GM19351 (cell line): ENCODE data around the gene KIAA0319L.
"Not testable (repeated sequence)": the region's sequence is repeated elsewhere in the genome, so short reads cannot be mapped to it uniquely, and the experiment has no call there.

Experiments used
- ATAC-seq: cut with Tn5 transposase; IDR thresholded peaks from one replicate; pipeline ENCODE4 v1.9.1; 2021; ENCODE audit warnings: mild to moderate bottlenecking, moderate library complexity; ENCODE audit not compliant: unreplicated experiment

Gene KIAA0319L

GRCh38 chr1:35557118-35557610 lies at the start of gene KIAA0319L:
TSS of gene KIAA0319L (minus strand) at chr1:35557403. CDS start at chr1:35554491, 2,912 bp downstream.
- peak; percentile 73 for ATAC-seq

- no peak for ATAC-seq
These were observed 48.6 kb upstream of the KIAA0319L start for GRCh38 chr1:35605867-35606182.

GRCh38 chr1:35605071-35605866 lies 48.1 kb upstream of the KIAA0319L start:
- ATAC-seq: no peak

- ATAC-seq: no peak
These were observed 46.7 kb upstream of the KIAA0319L start for GRCh38 chr1:35603941-35604340.

GRCh38 chr1:35603468-35603867 lies 46.3 kb upstream of the KIAA0319L start:
- no peak for ATAC-seq

- ATAC-seq: no peak
These were observed 43.4 kb upstream of the KIAA0319L start for GRCh38 chr1:35600593-35600992.

- no peak for ATAC-seq
These were observed 42.2 kb upstream of the KIAA0319L start for GRCh38 chr1:35599411-35599810.

GRCh38 chr1:35598895-35599294 lies 41.7 kb upstream of the KIAA0319L start:
- no peak for ATAC-seq

GRCh38 chr1:35597870-35598269 lies 40.7 kb upstream of the KIAA0319L start:
- ATAC-seq: no peak

GRCh38 chr1:35595684-35596083 lies 38.5 kb upstream of the KIAA0319L start:
- no peak for ATAC-seq

GRCh38 chr1:35594005-35594760 lies 37.0 kb upstream of the KIAA0319L start:
- ATAC-seq: no peak

- no peak for ATAC-seq
These were observed 36.0 kb upstream of the KIAA0319L start for GRCh38 chr1:35592991-35593769.

- no peak for ATAC-seq
These were observed 34.0 kb upstream of the KIAA0319L start for GRCh38 chr1:35591211-35591610.

GRCh38 chr1:35590476-35591040 lies 33.4 kb upstream of the KIAA0319L start:
- ATAC-seq: no peak

GRCh38 chr1:35589516-35590427 lies 32.6 kb upstream of the KIAA0319L start:
- no peak for ATAC-seq

GRCh38 chr1:35588197-35588910 lies 31.2 kb upstream of the KIAA0319L start:
- ATAC-seq: no peak

GRCh38 chr1:35587736-35588135 lies 30.5 kb upstream of the KIAA0319L start:
- no peak for ATAC-seq

GRCh38 chr1:35586808-35587207 lies 29.6 kb upstream of the KIAA0319L start:
- no peak for ATAC-seq

GRCh38 chr1:35585805-35586204 lies 28.6 kb upstream of the KIAA0319L start:
- not testable (repeated sequence) for ATAC-seq
